Transverse colon (tissue), 4 donors: ENCODE results near the gene PPM1J. TPM values are rescaled to one million over a fixed set of nuclear protein-coding genes. Genes with fewer than 3 reads are reported as not detected.
A peak's percentile ranks its signal among the peaks of the same experiment; 100 is the strongest.

Experiments used
- DNase-seq: peaks from one replicate; pipeline ENCODE4 v3.0.0-alpha.2; 2019
- H3K27ac ChIP-seq, 4 donors: fragments of 200-600 bp; sonication (generic); 2 replicates each; pipeline ENCODE4 v1.5.1; 2016 to 2018; ENCODE audit warnings: inconsistent platforms in 4 of 4
- H3K27me3 ChIP-seq: fragments of 200-600 bp; sonication (generic); 2 replicates; pipeline ENCODE4 v1.5.1; 2017; ENCODE audit warnings: inconsistent platforms
- H3K36me3 ChIP-seq, 4 donors: fragments of 200-600 bp; sonication (generic); 2 replicates each; pipeline ENCODE4 v1.5.1; 2017 to 2019; ENCODE audit warnings: inconsistent platforms in 4 of 4
- H3K4me1 ChIP-seq, 4 donors: fragments of 200-600 bp; sonication (generic); 2 replicates each; pipeline ENCODE4 v1.5.1; 2017 to 2020; ENCODE audit warnings: inconsistent platforms in 4 of 4
- H3K4me3 ChIP-seq, 4 donors: fragments of 200-600 bp; sonication (generic); 1 replicate in 1 of 4; 2 replicates in 3 of 4; pipeline versions ENCODE4 v1.5.1 to v1.6.1; 2017 to 2019; ENCODE audit warnings: inconsistent platforms in 4 of 4
- H3K9me3 ChIP-seq, 2 donors: fragments of 200-600 bp; sonication (generic); 2 replicates each; pipeline ENCODE4 v1.5.1; 2017 to 2019; ENCODE audit warnings: inconsistent platforms in 2 of 2
- CTCF ChIP-seq, 5 experiments: fragments of 200-600 bp in 3 of 5; fragments of 450-650 bp in 2 of 5; sonication (generic) in 3 of 5; IDR thresholded peaks; 1 replicate in 2 of 5; 2 replicates in 3 of 5; pipeline ENCODE4 v1.5.1; 2016 to 2017; ENCODE audit warnings: antibody characterized with exemption in 5 of 5, inconsistent platforms in 3 of 5, mild to moderate bottlenecking in 2 of 5, moderate library complexity in 1 of 5
- EP300 ChIP-seq: sonication (generic); formaldehyde crosslinking; IDR thresholded peaks from one replicate; pipeline ENCODE4 v1.6.1; 2017; ENCODE audit warnings: antibody characterized with exemption, low read depth
- POLR2A ChIP-seq: fragments of 450-650 bp; IDR thresholded peaks from one replicate; pipeline ENCODE4 v1.6.1; 2016; ENCODE audit warnings: antibody characterized with exemption, mild to moderate bottlenecking, moderate library complexity
- POLR2AphosphoS5 ChIP-seq, 3 donors: sonication (generic); formaldehyde crosslinking; IDR thresholded peaks; one replicate each; pipeline ENCODE4 v1.6.1; 2016; ENCODE audit warnings: antibody characterized with exemption in 3 of 3
- WGBS, 2 donors: methylation state at CpG; one replicate each; pipeline ENCODE4 v1.1.5; 2018; ENCODE audit warnings: low coverage in 1 of 2; 5-methylcytosine and 5-hydroxymethylcytosine counted together
- in situ Hi-C, 4 donors: fragments of 200-750 bp; cut with MboI; loops; one replicate each; pipeline versions ENCODE4 v1.15.0 to v1.15.1; 2017; ENCODE audit warnings: low sequenced_read_pairs in 3 of 4, low pct_ligation_motif_present in 1 of 4, low pct_unique_long_range_greater_than_20kb in 1 of 4
- intact Hi-C: fragments of 100-400 bp; cut with DNase I; formaldehyde crosslinking; loops from one replicate; pipeline ENCODE4 v1.15.1; 2023; ENCODE audit warnings: low total_unique reads
- total RNA-seq, 4 donors: library from RNA; depleted of rRNA; stranded (reverse); fragments of >200 nt; gene quantifications; one replicate each; pipeline ENCODE4 v1.1.0, GENCODE V29; 2016

Gene PPM1J
- total RNA-seq, 4 donors from 2014 or later, result 0.68 to 1.7 TPM; not detected in 2

DNA sequence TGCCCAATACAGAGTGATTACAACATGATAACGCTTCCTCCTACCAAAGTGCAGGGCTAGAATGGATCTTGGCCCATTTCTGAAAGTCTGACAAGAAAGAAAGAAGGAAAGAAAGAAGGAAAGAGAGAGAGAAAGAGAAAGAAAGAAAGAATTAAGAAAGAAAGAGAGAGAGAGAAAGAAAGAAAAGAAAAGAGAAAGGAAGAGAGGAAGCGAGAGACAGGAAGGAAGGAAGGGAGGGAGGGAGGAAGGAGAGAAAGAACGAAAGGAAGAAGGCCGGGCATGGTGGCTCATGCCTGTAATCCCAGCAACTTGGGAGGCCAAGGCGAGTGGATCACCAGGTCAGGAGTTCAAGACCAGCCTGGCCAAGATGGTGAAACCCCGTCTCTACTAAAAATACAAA is 44.1 kb upstream of the PPM1J start:
- no peaks in the 10 kb centered on the region for H3K9me3 ChIP-seq
- no peak overlapping the region for H3K27ac ChIP-seq
- no peak for TF ChIP-seq EP300
- no peak for TF ChIP-seq CTCF (IDR thresholded peaks at IDR 0.05)
- no peak for TF ChIP-seq POLR2AphosphoS5 (IDR thresholded peaks at IDR 0.05)
- TF ChIP-seq POLR2A, result no peak
- intact Hi-C loops, result no loop called here
- no peaks in the 10 kb centered on the region for H3K36me3 ChIP-seq
- in situ Hi-C loops, result no loop called here
- peaks cover 15% of the 10 kb centered on the region for H3K27me3 ChIP-seq
- 68 to 76% methylated on average over 3 to 6 of the region's 6 CpGs for WGBS, 2 donors
- DNase-seq, result no peak
- H3K4me1 ChIP-seq, result no peaks in the 10 kb centered on the region
- H3K4me3 ChIP-seq, result no peak overlapping the region

GRCh38 chr1:112754116-112754628 is 39.0 kb upstream of the PPM1J start:
- TF ChIP-seq POLR2AphosphoS5 (IDR thresholded peaks at IDR 0.05), result no peak
- no peak for TF ChIP-seq EP300
- no peak for TF ChIP-seq POLR2A
- no peak for TF ChIP-seq CTCF (IDR thresholded peaks at IDR 0.05)
- no peaks in the 10 kb centered on the region for H3K9me3 ChIP-seq
- H3K27me3 ChIP-seq, result peaks cover 16% of the 10 kb centered on the region
- in situ Hi-C loops (no loop called here), intact Hi-C loops (no loop called here)
- WGBS, 2 donors, result 0 to 32% methylated on average over 1 of the region's 1 CpG
- H3K27ac ChIP-seq, result no peak overlapping the region
- H3K36me3 ChIP-seq, result no peaks in the 10 kb centered on the region
- no peak for DNase-seq
- no peak overlapping the region for H3K4me3 ChIP-seq
- no peaks in the 10 kb centered on the region for H3K4me1 ChIP-seq

- no peak overlapping the region for H3K27ac ChIP-seq
- in situ Hi-C loops, result loop anchor here in 1 of 4 donors (25.0 kb wide), 1 partner anchor 289 kb away; no protein-coding TSS in a partner anchor
- WGBS, 2 donors, result 93 to 95% methylated on average over 11 to 12 of the region's 12 CpGs
- intact Hi-C loops, result no loop called here
- H3K9me3 ChIP-seq, result no peaks in the 10 kb centered on the region
- H3K4me3 ChIP-seq, result no peak overlapping the region
- H3K4me1 ChIP-seq, result peaks cover 0 to 12% (median 10%) of the 10 kb centered on the region in 4 donors
- no peak for TF ChIP-seq POLR2AphosphoS5 (IDR thresholded peaks at IDR 0.05)
- TF ChIP-seq POLR2A, result no peak
- no peak for TF ChIP-seq CTCF (IDR thresholded peaks at IDR 0.05)
- no peaks in the 10 kb centered on the region for H3K36me3 ChIP-seq
- peaks cover 35% of the 10 kb centered on the region for H3K27me3 ChIP-seq
- no peak for DNase-seq
These were observed 33.3 kb upstream of the PPM1J start for GRCh38 chr1:112748396-112748795.

DNA sequence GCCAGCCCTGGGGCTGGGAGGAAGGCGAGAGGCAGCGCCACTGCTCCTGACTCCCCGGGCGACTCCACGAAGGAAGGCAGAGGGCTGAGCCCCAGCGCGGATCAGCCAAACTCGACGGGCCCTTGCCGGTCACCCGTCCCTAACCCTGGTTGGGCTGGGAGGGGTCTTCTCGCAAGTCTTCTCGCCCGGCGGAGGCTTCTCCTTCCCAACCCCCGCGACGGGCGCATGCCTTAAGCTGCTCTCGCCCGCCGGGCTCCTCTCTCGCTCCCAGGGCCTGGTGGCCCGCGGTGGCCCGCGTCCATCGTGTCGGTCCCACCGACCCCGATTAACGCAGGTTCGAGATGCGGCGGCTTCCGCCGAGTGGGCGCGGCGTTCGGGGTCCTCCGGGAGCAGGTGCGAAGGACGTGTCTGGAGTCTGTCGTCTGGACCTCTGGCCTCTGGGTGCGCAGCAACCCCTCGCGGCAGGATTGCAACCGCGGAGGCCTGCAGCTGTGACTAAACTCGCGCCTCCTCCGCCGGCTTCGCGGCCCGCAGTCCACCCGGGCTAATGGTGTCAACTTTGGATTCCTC is 29.0 kb upstream of the PPM1J start:
- 15% methylated on average over 50 of the region's 58 CpGs; no CpG with 5 or more reads in 1 of the 2 donors for WGBS, 2 donors
- no peaks in the 10 kb centered on the region for H3K36me3 ChIP-seq
- peak overlapping the region in 2 of 4 donors; percentile 18 to 35 for H3K4me3 ChIP-seq
- H3K4me1 ChIP-seq, result peaks cover 0 to 12% (median 10%) of the 10 kb centered on the region in 4 donors
- no peak for TF ChIP-seq POLR2A
- no peak for TF ChIP-seq EP300
- no peak for TF ChIP-seq POLR2AphosphoS5 (IDR thresholded peaks at IDR 0.05)
- peak in 2 of 5 experiments; percentile 30 to 33 for TF ChIP-seq CTCF (IDR thresholded peaks at IDR 0.05)
- intact Hi-C loops, result no loop called here
- DNase-seq, result peak; percentile 13
- H3K9me3 ChIP-seq, result no peaks in the 10 kb centered on the region
- peaks cover 74% of the 10 kb centered on the region for H3K27me3 ChIP-seq
- in situ Hi-C loops, result loop anchor here in 1 of 4 donors (25.0 kb wide), 1 partner anchor 293 kb away; no protein-coding TSS in a partner anchor
- no peak overlapping the region for H3K27ac ChIP-seq
